HepG2 (cell line): Measurements from ENCODE around the gene PKMYT1. TPM values are rescaled to one million over a fixed set of nuclear protein-coding genes. Genes with fewer than 3 reads are reported as not detected.
A peak's percentile ranks its signal among the peaks of the same experiment; 100 is the strongest.

Experiments used
- BORCS8-MEF2B ChIP-seq: sonication (generic); formaldehyde crosslinking; IDR thresholded peaks from 2 replicates; pipeline ENCODE4 v1.8.0; 2022; ENCODE audit warnings: mild to moderate bottlenecking, missing genetic modification reagents
- EEA1 ChIP-seq: sonication (generic); formaldehyde crosslinking; IDR thresholded peaks from 2 replicates; pipeline ENCODE4 v1.5.1; 2020; ENCODE audit warnings: mild to moderate bottlenecking, missing genetic modification reagents, borderline replicate concordance
- EP300 ChIP-seq, 3 experiments: sonication (generic) in 1 of 3; formaldehyde crosslinking in 1 of 3; IDR thresholded peaks; 2 replicates each; pipeline versions ENCODE4 v1.5.1 to v1.6.1; 2011 to 2020; ENCODE audit warnings: low read depth in 2 of 3, low read length in 2 of 3, borderline replicate concordance in 1 of 3, improper control_type of control experiment in 1 of 3, mild to moderate bottlenecking in 1 of 3, missing genetic modification reagents in 1 of 3, moderate library complexity in 1 of 3
- FOXJ3 ChIP-seq: sonication (generic); formaldehyde crosslinking; IDR thresholded peaks from 2 replicates; pipeline ENCODE4 v1.4.0; 2020; ENCODE audit warnings: missing genetic modification reagents, mild to moderate bottlenecking, borderline replicate concordance
- GABPA ChIP-seq, 2 experiments: IDR thresholded peaks; 2 replicates each; pipeline ENCODE4 v1.6.1; 2011 to 2016; ENCODE audit warnings: low read depth in 2 of 2, low read length in 1 of 2, missing biosample characterization in 1 of 2, missing genetic modification characterization in 1 of 2
- HNF4A ChIP-seq: sonication (generic); formaldehyde crosslinking; IDR thresholded peaks from 2 replicates; pipeline ENCODE4 v1.4.0; 2020; ENCODE audit warnings: missing genetic modification reagents
- MAFK ChIP-seq, 2 experiments: IDR thresholded peaks in 1 of 2; conservative IDR thresholded peaks in 1 of 2; 2 replicates each; pipeline ENCODE4 v1.6.1; 2011; ENCODE audit warnings: improper control_type of control experiment in 2 of 2, low read length in 2 of 2
- MXI1 ChIP-seq: IDR thresholded peaks from 3 replicates; pipeline ENCODE4 v1.6.1; 2012; ENCODE audit warnings: low read depth, low read length, inconsistent platforms, borderline replicate concordance
- RXRA ChIP-seq: sonication (generic); formaldehyde crosslinking; IDR thresholded peaks from 2 replicates; pipeline ENCODE4 v1.5.1; 2020; ENCODE audit warnings: missing genetic modification reagents
- SOX13 ChIP-seq, 3 experiments: fragments of 450-650 bp in 1 of 3; sonication (generic) in 1 of 3; formaldehyde crosslinking in 1 of 3; IDR thresholded peaks in 2 of 3; conservative IDR thresholded peaks in 1 of 3; 2 replicates each; pipeline versions ENCODE4 v1.5.0 to v1.6.1; 2016 to 2020; ENCODE audit warnings: antibody characterized with exemption in 1 of 3, mild to moderate bottlenecking in 1 of 3, missing compliant biosample characterization in 1 of 3, missing genetic modification reagents in 1 of 3, moderate library complexity in 1 of 3
- SOX5 ChIP-seq: IDR thresholded peaks from 2 replicates; pipeline ENCODE4 v1.6.1; 2016; ENCODE audit warnings: borderline replicate concordance
- YY1 ChIP-seq: IDR thresholded peaks from 2 replicates; pipeline ENCODE4 v1.6.1; 2011; ENCODE audit warnings: low read length, low read depth, moderate library complexity, mild to moderate bottlenecking; ENCODE audit not compliant: insufficient read depth, insufficient replicate concordance
- ZNF512B ChIP-seq: sonication (generic); formaldehyde crosslinking; IDR thresholded peaks from 2 replicates; pipeline ENCODE4 v1.5.1; 2020; ENCODE audit warnings: missing genetic modification reagents, mild to moderate bottlenecking, borderline replicate concordance
- ZNF678 ChIP-seq: sonication (generic); formaldehyde crosslinking; IDR thresholded peaks from 2 replicates; pipeline ENCODE4 v1.4.0; 2020; ENCODE audit warnings: mild to moderate bottlenecking, missing genetic modification reagents
- ZNF687 ChIP-seq: sonication (generic); formaldehyde crosslinking; IDR thresholded peaks from 2 replicates; pipeline ENCODE4 v1.5.1; 2020; ENCODE audit warnings: mild to moderate bottlenecking, missing genetic modification reagents, moderate library complexity
- polyA plus RNA-seq, 8 experiments: library from polyadenylated mRNA; depleted of rRNA in 3 of 8; stranded (reverse) in 7 of 8; unstranded in 1 of 8; fragments of >200 nt; fragmentation: Illumina TruSeq in 4 of 8; extraction: Trizol in 4 of 8; gene quantifications; 2 replicates each; pipeline versions ENCODE4 v1.2.1 to v1.2.3, GENCODE V29; 2011 to 2016; ENCODE audit warnings: low read depth in 4 of 8, missing spikeins in 1 of 8, mixed read lengths in 1 of 8; ENCODE audit not compliant: insufficient read depth in 1 of 8
- total RNA-seq, 5 experiments: library from RNA; depleted of rRNA; stranded (reverse); fragments of >200 nt; fragmentation: Illumina TruSeq; extraction: Trizol; gene quantifications; 2 replicates each; pipeline ENCODE4 v1.2.3, GENCODE V29; 2016; ENCODE audit warnings: low read depth in 1 of 5
- TF ChIP-seq, protein P1 (sequence below): sonication (generic); formaldehyde crosslinking; IDR thresholded peaks from 2 replicates; pipeline ENCODE4 v1.8.0; 2022; ENCODE audit warnings: mild to moderate bottlenecking, missing genetic modification reagents; ENCODE audit not compliant: insufficient replicate concordance
- TF ChIP-seq, protein P2 (sequence below): IDR thresholded peaks from 2 replicates; pipeline ENCODE4 v1.6.1; 2018; ENCODE audit warnings: missing genetic modification reagents

Gene PKMYT1
- total and polyA plus RNA-seq, 2 of the 13 experiments (the other 11 are each of a cell fraction or from before 2014, with no cell fraction given) = 7.0 to 27.8 TPM

- TF ChIP-seq, protein P1, sequence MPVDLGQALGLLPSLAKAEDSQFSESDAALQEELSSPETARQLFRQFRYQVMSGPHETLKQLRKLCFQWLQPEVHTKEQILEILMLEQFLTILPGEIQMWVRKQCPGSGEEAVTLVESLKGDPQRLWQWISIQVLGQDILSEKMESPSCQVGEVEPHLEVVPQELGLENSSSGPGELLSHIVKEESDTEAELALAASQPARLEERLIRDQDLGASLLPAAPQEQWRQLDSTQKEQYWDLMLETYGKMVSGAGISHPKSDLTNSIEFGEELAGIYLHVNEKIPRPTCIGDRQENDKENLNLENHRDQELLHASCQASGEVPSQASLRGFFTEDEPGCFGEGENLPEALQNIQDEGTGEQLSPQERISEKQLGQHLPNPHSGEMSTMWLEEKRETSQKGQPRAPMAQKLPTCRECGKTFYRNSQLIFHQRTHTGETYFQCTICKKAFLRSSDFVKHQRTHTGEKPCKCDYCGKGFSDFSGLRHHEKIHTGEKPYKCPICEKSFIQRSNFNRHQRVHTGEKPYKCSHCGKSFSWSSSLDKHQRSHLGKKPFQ (CRISPR knock-in tag) = peak; percentile 75
- TF ChIP-seq MXI1 (0 out of 3 replicates have a peak, but pooled peaks have one; percentile 38), MAFK (conservative IDR thresholded peaks at IDR 0.05 in 1 of 2, IDR thresholded peaks at IDR 0.05 in 1 of 2; ENCODE audit: low read length in 2 of 2) (no peak), EP300 (IDR thresholded peaks at IDR 0.05; ENCODE audit: low read depth in 2 of 2, low read length in 2 of 2) (no peak), EP300 (CRISPR knock-in tag; IDR thresholded peaks at IDR 0.05; ENCODE audit: borderline replicate concordance) (no peak), ZNF687 (CRISPR knock-in tag) (peak; percentile 83), BORCS8-MEF2B (CRISPR knock-in tag) (no peak), SOX5 (CRISPR knock-in tag) (no peak), RXRA (CRISPR knock-in tag) (peak; percentile 70), FOXJ3 (CRISPR knock-in tag) (no peak), EEA1 (CRISPR knock-in tag) (no peak), ZNF678 (CRISPR knock-in tag) (no peak), ZNF512B (CRISPR knock-in tag) (0 out of 2 replicates have a peak, but pooled peaks have one; percentile 36), HNF4A (CRISPR knock-in tag) (peak; percentile 77), GABPA (IDR thresholded peaks at IDR 0.05; ENCODE audit: low read depth, low read length) (peak; percentile 51), GABPA (CRISPR knock-in tag; IDR thresholded peaks at IDR 0.05; ENCODE audit: low read depth) (peak; percentile 89), YY1 (peak; percentile 59), SOX13 (IDR thresholded peaks at IDR 0.05) (0 out of 2 replicates have a peak, but pooled peaks have one; percentile 10), SOX13 (CRISPR knock-in tag; conservative IDR thresholded peaks at IDR 0.05 in 1 of 2, IDR thresholded peaks at IDR 0.05 in 1 of 2) (peak in 1 of 2 experiments; percentile 8; a peak in 1 of 4 replicates)
- TF ChIP-seq, protein P2, sequence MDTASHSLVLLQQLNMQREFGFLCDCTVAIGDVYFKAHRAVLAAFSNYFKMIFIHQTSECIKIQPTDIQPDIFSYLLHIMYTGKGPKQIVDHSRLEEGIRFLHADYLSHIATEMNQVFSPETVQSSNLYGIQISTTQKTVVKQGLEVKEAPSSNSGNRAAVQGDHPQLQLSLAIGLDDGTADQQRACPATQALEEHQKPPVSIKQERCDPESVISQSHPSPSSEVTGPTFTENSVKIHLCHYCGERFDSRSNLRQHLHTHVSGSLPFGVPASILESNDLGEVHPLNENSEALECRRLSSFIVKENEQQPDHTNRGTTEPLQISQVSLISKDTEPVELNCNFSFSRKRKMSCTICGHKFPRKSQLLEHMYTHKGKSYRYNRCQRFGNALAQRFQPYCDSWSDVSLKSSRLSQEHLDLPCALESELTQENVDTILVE (CRISPR knock-in tag) = peak; percentile 56
These were observed 1.1 kb upstream of the PKMYT1 start (continued) for GRCh38 chr16:2981177-2981898.
